ENCODE measurements around the gene HSPB7.
A peak's percentile ranks its signal among the peaks of the same experiment; 100 is the strongest.

The HSPB7 gene

GRCh38 chr1:16013220-16013907, 4.5 kb downstream of the HSPB7 start:
- TF ChIP-seq CTCF (conservative IDR thresholded peaks at IDR 0.05; ENCODE audit: low read depth, low read length): no peak
- Histone ChIP-seq H2AFZ (ENCODE audit: low read depth) (peak overlapping the region; percentile 78), H3K4me3 (IDR thresholded peaks at IDR 0.05; ENCODE audit: insufficient read depth, low read depth, low read length) (peak overlapping the region; percentile 32), H3K27me3 (ENCODE audit: insufficient read depth, low read depth) (no peaks in the 10 kb centered on the region), H3K27ac (peak overlapping the region; percentile 69), H3K79me2 (ENCODE audit: insufficient read depth, low read depth) (no peaks in the 10 kb centered on the region), H3K4me1 (ENCODE audit: low read depth, poor library complexity, severe bottlenecking) (peaks cover 60% of the 10 kb centered on the region), H3K9ac (peak overlapping the region; percentile 76), H3K36me3 (ENCODE audit: insufficient read depth) (no peaks in the 10 kb centered on the region), H3K4me2 (peak overlapping the region; percentile 94), H4K20me1 (ENCODE audit: insufficient read depth) (no peaks in the 10 kb centered on the region)

GRCh38 chr1:16012590-16013219, 5.1 kb downstream of the HSPB7 start:
- Histone ChIP-seq H3K36me3 (ENCODE audit: insufficient read depth) (no peaks in the 10 kb centered on the region), H3K9ac (peak overlapping the region; percentile 76), H3K4me2 (peak overlapping the region; percentile 94), H3K4me1 (ENCODE audit: low read depth, poor library complexity, severe bottlenecking) (peaks cover 60% of the 10 kb centered on the region), H4K20me1 (ENCODE audit: insufficient read depth) (no peaks in the 10 kb centered on the region), H3K4me3 (IDR thresholded peaks at IDR 0.05; ENCODE audit: insufficient read depth, low read depth, low read length) (peak overlapping the region; percentile 32), H2AFZ (ENCODE audit: low read depth) (peak overlapping the region; percentile 78), H3K79me2 (ENCODE audit: insufficient read depth, low read depth) (no peaks in the 10 kb centered on the region), H3K27ac (peak overlapping the region; percentile 69), H3K27me3 (ENCODE audit: insufficient read depth, low read depth) (no peaks in the 10 kb centered on the region)
- TF ChIP-seq CTCF (conservative IDR thresholded peaks at IDR 0.05; ENCODE audit: low read depth, low read length): no peak

GRCh38 chr1:16011936-16012589, 5.8 kb downstream of the HSPB7 start:
- peak overlapping the region; percentile 32 for H3K4me3 ChIP-seq (IDR thresholded peaks at IDR 0.05; ENCODE audit: insufficient read depth, low read depth, low read length)
- no peaks in the 10 kb centered on the region for H3K36me3 ChIP-seq (ENCODE audit: insufficient read depth)
- peak overlapping the region; percentile 76 for H3K9ac ChIP-seq
- H3K4me2 ChIP-seq: peak overlapping the region; percentile 94
- H3K27ac ChIP-seq: peak overlapping the region; percentile 69
- H3K79me2 ChIP-seq (ENCODE audit: insufficient read depth, low read depth): no peaks in the 10 kb centered on the region
- no peaks in the 10 kb centered on the region for H3K27me3 ChIP-seq (ENCODE audit: insufficient read depth, low read depth)
- H4K20me1 ChIP-seq (ENCODE audit: insufficient read depth): no peaks in the 10 kb centered on the region
- H3K4me1 ChIP-seq (ENCODE audit: low read depth, poor library complexity, severe bottlenecking): peaks cover 54% of the 10 kb centered on the region
- peak overlapping the region; percentile 78 for H2AFZ ChIP-seq (ENCODE audit: low read depth)
- TF ChIP-seq CTCF (conservative IDR thresholded peaks at IDR 0.05; ENCODE audit: low read depth, low read length): no peak

GRCh38 chr1:16010837-16011236, 7.0 kb downstream of the HSPB7 start:
- Histone ChIP-seq H4K20me1 (ENCODE audit: insufficient read depth) (no peaks in the 10 kb centered on the region), H3K4me3 (IDR thresholded peaks at IDR 0.05; ENCODE audit: insufficient read depth, low read depth, low read length) (no peak overlapping the region), H3K36me3 (ENCODE audit: insufficient read depth) (no peaks in the 10 kb centered on the region), H3K9ac (no peak overlapping the region), H3K27ac (no peak overlapping the region), H3K27me3 (ENCODE audit: insufficient read depth, low read depth) (no peaks in the 10 kb centered on the region), H3K4me1 (ENCODE audit: low read depth, poor library complexity, severe bottlenecking) (peaks cover 42% of the 10 kb centered on the region), H2AFZ (ENCODE audit: low read depth) (no peak overlapping the region), H3K79me2 (ENCODE audit: insufficient read depth, low read depth) (no peaks in the 10 kb centered on the region), H3K4me2 (no peak overlapping the region)
- TF ChIP-seq CTCF (conservative IDR thresholded peaks at IDR 0.05; ENCODE audit: low read depth, low read length): no peak

All from KMS-11 (cell line).